HG03558 (cell line): ENCODE results near the gene ABCC1.
"Not testable (repeated sequence)": the region's sequence is repeated elsewhere in the genome, so short reads cannot be mapped to it uniquely, and the experiment has no call there.

Experiments used
- ATAC-seq: cut with Tn5 transposase; IDR thresholded peaks from one replicate; pipeline ENCODE4 v1.9.1; 2021; ENCODE audit warnings: moderate number of reproducible peaks; ENCODE audit not compliant: unreplicated experiment; ENCODE audit errors: extremely low read depth

ABCC1 gene

DNA sequence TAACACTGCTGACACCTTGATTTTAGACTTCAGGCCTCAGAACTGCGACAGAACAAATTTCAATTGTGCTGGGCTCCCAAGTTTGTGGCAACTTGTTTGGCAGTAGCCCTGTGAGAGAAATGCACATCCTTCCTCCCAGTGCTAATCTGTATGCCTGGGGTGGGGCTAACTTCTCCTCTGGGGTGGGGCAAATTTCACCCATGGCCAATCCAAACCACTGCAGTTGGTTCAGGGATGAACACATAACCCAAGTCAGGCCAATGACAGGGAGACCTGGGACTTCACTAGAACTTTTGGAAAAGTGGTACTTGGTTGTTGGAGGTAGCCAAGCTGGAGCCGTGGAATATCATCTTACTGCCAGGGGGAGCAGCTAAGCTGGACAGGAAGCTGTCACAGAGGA, 217.5 kb downstream of the ABCC1 start:
- no peak for ATAC-seq

- no peak for ATAC-seq
These were observed 218.5 kb downstream of the ABCC1 start for GRCh38 chr16:16167927-16168326.

DNA sequence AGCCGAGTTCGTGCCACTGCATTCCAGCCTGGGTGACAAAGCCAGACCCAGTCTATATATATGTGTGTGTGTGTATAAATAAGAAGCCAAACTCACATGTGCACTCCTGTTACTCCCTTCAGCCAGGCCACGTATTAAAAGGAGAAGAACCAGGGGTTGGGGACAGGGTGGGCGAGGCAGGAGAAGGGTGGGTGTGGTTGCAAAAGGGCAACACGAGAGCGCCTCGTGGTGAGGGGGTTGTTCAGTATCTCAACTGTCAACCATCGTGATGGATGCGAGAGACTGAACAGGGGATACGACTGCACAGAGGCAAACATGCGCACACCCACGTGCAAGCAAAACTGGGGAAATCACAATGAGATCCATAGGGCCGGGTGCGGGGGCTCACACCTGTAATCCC, 219.0 kb downstream of the ABCC1 start:
- ATAC-seq: no peak

GRCh38 chr16:16169615-16170014, 220.2 kb downstream of the ABCC1 start:
- no peak for ATAC-seq

DNA sequence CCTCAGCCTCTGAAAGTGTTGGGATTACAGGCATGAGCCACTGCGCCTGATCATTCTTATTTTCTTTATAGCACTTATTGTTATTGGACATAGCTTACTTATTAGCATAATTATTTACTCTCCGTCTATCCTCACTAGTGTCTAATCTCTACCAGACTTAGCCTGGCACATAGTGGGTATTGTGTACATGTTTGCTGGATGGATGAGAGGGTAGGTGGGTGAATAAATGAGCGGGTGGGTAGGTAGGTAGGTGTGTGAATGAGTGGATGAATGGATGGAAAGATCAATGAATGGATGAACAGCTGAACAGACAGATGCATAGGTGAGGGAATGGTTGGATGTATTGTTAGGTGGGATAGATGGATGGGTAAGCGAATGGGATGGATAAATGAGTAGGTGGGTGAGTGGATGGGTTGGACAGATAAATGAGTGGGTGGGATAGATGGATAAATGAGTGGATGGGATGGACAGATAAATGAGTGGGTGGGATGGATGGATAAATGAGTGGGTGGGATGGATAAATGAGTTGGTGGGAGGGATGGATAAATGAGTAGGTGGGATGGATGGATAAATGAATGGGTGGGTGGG, 222.0 kb downstream of the ABCC1 start:
- no peak for ATAC-seq

- no peak for ATAC-seq
These were observed 223.6 kb downstream of the ABCC1 start for GRCh38 chr16:16172991-16173390.

GRCh38 chr16:16175296-16175695, 225.9 kb downstream of the ABCC1 start:
- ATAC-seq: no peak

GRCh38 chr16:16176328-16176727, 226.9 kb downstream of the ABCC1 start:
- no peak for ATAC-seq

DNA sequence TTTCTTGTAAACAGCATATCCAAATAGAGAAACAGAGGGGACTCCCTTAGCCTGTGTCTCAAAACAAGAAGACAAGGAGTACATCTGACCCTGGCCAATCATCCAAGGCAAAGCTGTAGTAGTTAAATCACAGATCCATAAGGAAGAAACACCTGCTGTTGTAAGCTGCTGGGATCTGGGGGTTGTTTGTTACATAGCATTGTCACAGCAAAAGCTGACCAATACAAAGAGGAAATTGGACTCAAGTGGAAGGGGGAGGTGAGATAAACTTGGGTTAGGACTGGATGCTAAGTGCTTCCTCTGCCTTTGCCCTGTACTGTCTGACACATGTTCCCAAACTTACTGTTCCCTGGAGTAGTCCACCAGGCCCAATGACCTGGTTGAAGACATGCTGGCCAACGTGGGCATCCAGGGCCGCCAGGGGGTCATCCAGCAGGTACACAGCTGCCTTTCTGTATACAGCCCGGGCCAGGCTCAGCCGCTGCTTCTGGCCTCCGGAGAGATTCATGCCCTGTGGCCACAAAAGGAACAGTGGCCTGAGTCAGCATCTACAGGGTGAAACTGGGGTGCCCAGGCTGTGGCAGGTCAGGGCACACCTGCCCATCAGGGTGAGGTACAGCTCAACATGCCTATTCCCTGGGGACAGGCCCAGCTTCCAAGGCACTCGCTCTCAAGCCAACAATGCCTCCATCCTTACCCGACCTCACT, 229.2 kb downstream of the ABCC1 start:
- ATAC-seq: no peak

- ATAC-seq: not testable (repeated sequence)
These were observed 232.3 kb downstream of the ABCC1 start for GRCh38 chr16:16181748-16182147.

- no peak for ATAC-seq
These were observed 233.5 kb downstream of the ABCC1 start for GRCh38 chr16:16182918-16183317.

GRCh38 chr16:16183562-16183961, 234.1 kb downstream of the ABCC1 start:
- no peak for ATAC-seq

DNA sequence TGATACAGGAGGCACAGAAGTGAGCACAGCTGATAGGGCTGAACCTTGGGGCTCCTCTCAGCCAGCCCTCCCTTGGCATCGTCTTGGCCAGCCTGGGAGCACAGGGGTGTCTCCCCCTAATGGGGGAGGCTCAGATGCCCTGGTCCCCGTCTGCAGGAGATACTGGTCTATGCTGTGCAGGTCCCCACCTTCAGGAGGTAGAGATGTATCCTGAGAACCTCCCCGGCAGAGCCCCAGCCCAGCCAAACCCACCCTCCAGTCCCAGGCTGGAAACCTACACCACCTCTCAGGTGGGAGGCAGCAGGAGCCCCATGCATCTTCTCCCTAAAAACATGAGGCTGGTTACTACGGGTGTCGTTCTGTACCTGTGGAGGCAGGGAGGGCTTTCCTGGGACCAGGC, 235.2 kb downstream of the ABCC1 start:
- no peak for ATAC-seq

DNA sequence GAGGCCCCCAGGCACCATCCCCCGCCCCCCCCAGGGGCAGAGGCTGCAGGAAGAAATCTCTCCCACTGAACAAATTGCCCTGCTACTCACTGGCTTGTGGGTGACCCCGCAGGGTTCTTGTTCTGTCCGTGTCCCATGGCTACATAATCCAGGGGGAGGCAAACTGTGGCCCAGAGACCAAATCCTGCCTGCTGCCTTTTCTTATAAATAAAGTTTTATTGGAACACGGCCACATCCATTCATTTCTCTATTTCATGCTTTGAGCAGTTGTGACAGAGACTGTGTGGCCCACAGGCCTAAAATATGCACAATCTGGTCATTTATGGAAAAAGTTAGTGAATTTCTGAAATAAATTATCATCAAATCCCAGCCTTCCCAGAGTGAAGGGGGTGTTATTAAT, 235.7 kb downstream of the ABCC1 start:
- ATAC-seq: no peak

GRCh38 chr16:16186820-16187219, 237.4 kb downstream of the ABCC1 start:
- no peak for ATAC-seq

DNA sequence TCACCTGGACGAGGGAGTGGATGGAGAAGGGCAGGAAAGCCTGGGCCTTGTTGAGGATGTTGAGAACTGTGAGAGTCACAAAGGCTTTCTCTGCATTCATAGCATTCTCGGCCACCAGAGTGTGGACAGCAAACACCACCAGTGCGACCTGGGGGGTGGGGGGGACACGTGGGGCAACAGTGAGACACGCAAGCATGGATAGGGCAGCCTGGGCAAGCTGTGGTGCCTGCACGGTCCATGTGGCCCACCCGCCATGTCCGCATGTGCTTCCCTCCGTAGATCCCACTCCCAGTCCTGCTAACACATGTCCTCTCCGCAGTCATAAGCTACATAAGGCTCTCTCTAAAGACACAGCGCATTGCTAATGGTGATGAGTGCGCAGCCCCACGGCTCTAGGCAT, 239.4 kb downstream of the ABCC1 start:
- ATAC-seq: no peak

GRCh38 chr16:16189842-16190241, 240.4 kb downstream of the ABCC1 start:
- no peak for ATAC-seq

- no peak for ATAC-seq
These were observed 241.1 kb downstream of the ABCC1 start for GRCh38 chr16:16190546-16190945.

DNA sequence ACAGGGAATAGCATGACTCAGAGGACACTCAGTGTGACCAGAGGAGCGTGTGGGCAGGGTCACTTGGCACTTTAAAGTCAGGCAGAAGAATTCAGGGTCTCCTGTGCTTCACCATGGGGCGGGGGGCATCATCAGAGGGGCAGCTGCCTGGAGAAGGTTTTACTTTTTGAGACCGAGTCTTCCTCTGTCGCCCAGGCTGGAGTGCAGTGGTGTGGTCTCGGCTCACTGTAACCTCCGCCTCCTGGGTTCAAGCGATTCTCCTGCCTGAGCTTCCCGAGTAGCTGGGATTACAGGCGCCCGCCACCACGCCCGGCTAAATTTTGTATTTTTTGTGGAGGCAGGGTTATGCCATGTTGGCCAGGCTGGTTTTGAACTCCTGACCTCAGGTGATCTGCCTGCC, 241.6 kb downstream of the ABCC1 start:
- not testable (repeated sequence) for ATAC-seq

DNA sequence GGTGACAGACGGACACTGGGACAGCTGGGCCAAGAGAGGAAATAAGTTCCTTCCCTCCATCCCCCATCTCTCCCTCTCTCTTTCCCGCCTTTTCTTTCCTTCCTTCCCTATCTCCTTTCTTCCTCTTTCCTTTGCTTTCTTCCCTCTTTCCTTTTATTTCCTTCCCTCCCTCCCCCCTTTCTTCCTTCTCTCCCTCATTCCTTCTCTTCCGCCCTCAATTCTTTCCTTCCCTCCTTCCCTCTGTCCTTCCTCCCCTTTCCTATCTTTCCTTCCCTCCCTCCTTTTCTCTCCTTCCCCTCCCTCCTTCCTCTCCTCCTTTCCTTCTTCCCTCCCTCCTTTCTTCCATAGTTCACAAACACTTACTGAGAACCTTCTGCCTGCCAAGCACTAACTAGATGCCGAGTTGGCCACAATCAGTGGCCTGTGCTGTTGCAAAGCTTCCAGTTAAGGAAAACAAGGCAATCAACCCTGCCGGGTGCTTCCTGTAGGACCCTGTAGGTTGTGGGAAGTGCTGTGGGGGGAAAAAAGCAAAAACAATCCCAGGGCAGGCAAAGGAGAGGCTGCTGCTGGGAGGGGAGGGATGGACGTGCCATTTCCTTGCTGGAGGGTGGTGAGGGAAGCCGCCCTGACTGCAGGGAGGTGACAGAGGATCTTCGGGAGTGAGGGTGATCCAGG, 242.2 kb downstream of the ABCC1 start:
- ATAC-seq: no peak
